ENCODE results near the gene MORF4L2. TPM values are rescaled to one million over a fixed set of nuclear protein-coding genes. Genes with fewer than 3 reads are reported as not detected.

Gene MORF4L2
- total RNA-seq, 1 donor from 2014 or later, result 514 TPM

DNA sequence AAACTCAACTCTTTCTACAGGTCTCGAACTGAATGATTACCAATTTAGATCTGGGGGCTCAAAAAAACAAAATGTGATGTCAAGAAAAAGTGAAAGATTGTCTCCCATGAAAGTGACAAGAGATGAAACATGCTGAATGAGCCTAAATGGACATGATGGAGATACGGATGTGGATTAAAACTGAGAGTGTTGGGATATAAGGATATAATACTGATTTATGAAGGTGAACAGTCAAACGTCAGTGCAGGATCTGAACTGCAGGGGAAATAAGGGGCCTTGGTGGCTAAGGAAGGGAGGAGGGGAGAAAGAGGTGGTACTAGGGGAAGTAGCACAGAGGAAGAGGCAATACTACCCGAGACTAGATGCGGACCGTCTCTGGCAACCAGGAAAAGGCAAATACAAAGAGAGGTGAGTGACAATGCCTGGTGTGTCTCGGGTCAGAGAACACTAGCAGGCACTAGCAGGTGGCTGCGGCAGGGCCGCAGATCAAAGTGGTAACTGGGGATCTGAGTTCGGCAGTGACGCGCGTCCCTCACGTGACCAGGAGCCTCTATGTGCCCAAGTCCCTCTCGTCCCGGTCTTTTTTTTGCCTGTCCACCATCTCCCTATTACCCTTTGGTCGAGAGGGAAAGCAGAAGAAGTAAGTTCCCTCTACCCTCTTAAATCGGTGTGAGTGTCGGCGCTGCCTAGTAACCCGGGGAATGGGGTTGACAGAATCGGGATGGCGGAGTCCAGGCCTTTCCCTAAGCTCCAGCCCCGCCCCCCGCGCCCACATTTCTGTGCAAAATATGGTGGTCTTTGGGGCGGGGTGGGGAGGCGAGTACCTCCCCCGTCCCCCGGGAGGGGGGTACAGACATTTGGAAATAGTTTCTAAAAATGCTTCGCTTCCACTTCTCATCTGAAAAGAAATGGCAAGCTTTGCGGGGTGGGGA lies 57.8 kb downstream of the MORF4L2 start, which contains the start of gene TCEAL1:
TCEAL1 (plus strand) TSS at position 590 of the 932 bp plus-strand sequence. CDS start 942 bp downstream, outside the sequence.
- Histone ChIP-seq H3K9ac (ENCODE audit: low read length) (peak within 1 kb of the TSS; percentile 92), H3K79me2 (ENCODE audit: insufficient read depth, low read length) (peaks cover 14% of the 10 kb centered on the region), H3K36me3 (ENCODE audit: insufficient read depth, low read length) (no peaks in the 10 kb centered on the region), H3K4me2 (ENCODE audit: low read length) (peak within 1 kb of the TSS; percentile 98), H3K9me3 (ENCODE audit: insufficient read depth, low read depth, low read length) (no peaks in the 10 kb centered on the region), H3K4me3 (ENCODE audit: insufficient read depth, low read depth, low read length) (peak within 1 kb of the TSS; percentile 74), H3K27me3 (ENCODE audit: insufficient read depth, low read length) (no peaks in the 10 kb centered on the region), H4K20me1 (ENCODE audit: insufficient read depth, low read length) (no peaks in the 10 kb centered on the region), H3K4me1 (ENCODE audit: insufficient read depth, low read length) (peaks cover 3% of the 10 kb centered on the region), H2AFZ (ENCODE audit: low read depth, low read length) (peak within 1 kb of the TSS; percentile 84), H3K27ac (ENCODE audit: low read depth, low read length) (peak within 1 kb of the TSS; percentile 85)
- Mint-ChIP-seq H3K36me3 (ENCODE audit: low read depth, unreplicated experiment) (no peaks in the 10 kb centered on the region), H3K27me3 (ENCODE audit: low read depth, unreplicated experiment) (no peaks in the 10 kb centered on the region), H3K4me1 (ENCODE audit: low read depth, unreplicated experiment) (peaks cover 6% of the 10 kb centered on the region), H3K4me3 (ENCODE audit: unreplicated experiment) (peak within 1 kb of the TSS; percentile 90), H3K27ac (ENCODE audit: unreplicated experiment) (peak within 1 kb of the TSS; percentile 75), H3K9me3 (ENCODE audit: unreplicated experiment) (no peaks in the 10 kb centered on the region)
- peak; percentile 38 for DNase-seq (ENCODE audit: low read depth)
- peak; percentile 29 for FAIRE-seq
- TF ChIP-seq EZH2 (IDR thresholded peaks at IDR 0.05; ENCODE audit: insufficient read depth, low read length) (no peak), CTCF (IDR thresholded peaks at IDR 0.05; ENCODE audit: insufficient read depth, low read depth, low read length) (no peak)

DNA sequence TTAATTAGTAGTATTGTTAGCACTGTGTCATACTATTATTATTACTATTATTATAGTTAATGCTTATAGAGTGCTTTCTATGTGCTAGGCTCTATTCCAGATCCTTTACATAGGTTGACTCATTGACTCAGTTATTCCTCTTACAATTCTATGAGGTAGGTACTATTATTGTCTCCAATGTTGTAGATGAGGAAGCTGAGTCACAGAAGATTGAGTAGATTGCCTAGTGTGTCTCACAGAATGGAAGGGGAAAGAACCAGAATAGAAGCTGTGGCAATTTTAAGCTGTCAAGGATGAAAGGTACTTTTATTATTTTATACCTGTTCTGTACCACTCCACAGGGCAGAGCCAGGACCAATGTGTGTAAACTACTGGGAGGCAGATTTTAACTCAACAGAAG lies 59.6 kb downstream of the MORF4L2 start:
- peaks cover 3% of the 10 kb centered on the region for H3K4me1 ChIP-seq (ENCODE audit: insufficient read depth, low read length)
- H3K27me3 ChIP-seq (ENCODE audit: insufficient read depth, low read length), result no peaks in the 10 kb centered on the region
- Mint-ChIP-seq H3K27me3 (ENCODE audit: low read depth, unreplicated experiment) (no peaks in the 10 kb centered on the region), H3K9me3 (ENCODE audit: unreplicated experiment) (no peaks in the 10 kb centered on the region), H3K4me3 (ENCODE audit: unreplicated experiment) (no peak overlapping the region), H3K36me3 (ENCODE audit: low read depth, unreplicated experiment) (no peaks in the 10 kb centered on the region), H3K4me1 (ENCODE audit: low read depth, unreplicated experiment) (peaks cover 6% of the 10 kb centered on the region), H3K27ac (ENCODE audit: unreplicated experiment) (no peak overlapping the region)
- H3K79me2 ChIP-seq (ENCODE audit: insufficient read depth, low read length), result peaks cover 14% of the 10 kb centered on the region
- TF ChIP-seq EZH2 (IDR thresholded peaks at IDR 0.05; ENCODE audit: insufficient read depth, low read length) (no peak), CTCF (IDR thresholded peaks at IDR 0.05; ENCODE audit: insufficient read depth, low read depth, low read length) (no peak)
- no peaks in the 10 kb centered on the region for H3K9me3 ChIP-seq (ENCODE audit: insufficient read depth, low read depth, low read length)
- no peaks in the 10 kb centered on the region for H3K36me3 ChIP-seq (ENCODE audit: insufficient read depth, low read length)
- no peak overlapping the region for H3K4me2 ChIP-seq (ENCODE audit: low read length)
- H3K27ac ChIP-seq (ENCODE audit: low read depth, low read length), result peak overlapping the region; percentile 42
- no peak overlapping the region for H3K9ac ChIP-seq (ENCODE audit: low read length)
- FAIRE-seq (no peak), DNase-seq (ENCODE audit: low read depth) (peak; percentile 20)
- H2AFZ ChIP-seq (ENCODE audit: low read depth, low read length), result no peak overlapping the region
- H3K4me3 ChIP-seq (ENCODE audit: insufficient read depth, low read depth, low read length), result no peak overlapping the region
- H4K20me1 ChIP-seq (ENCODE audit: insufficient read depth, low read length), result no peaks in the 10 kb centered on the region

Other genes starting within 250 kb of the MORF4L2 start
- gene RAB40A, start 167.2 kb downstream of the MORF4L2 start, total RNA-seq, result 0.07 TPM in 1 of 2 replicates, not detected in the other
- gene TCEAL4, start 101.2 kb downstream of the MORF4L2 start, total RNA-seq, result 49.9 and 51.3 TPM in 2 replicates
- 13.5 and 15.2 TPM in 2 replicates for gene TCEAL3, start 78.7 kb downstream of the MORF4L2 start, total RNA-seq
- gene TCEAL1, start 57.7 kb downstream of the MORF4L2 start, total RNA-seq, result 9.6 and 12.3 TPM in 2 replicates
- 0.43 TPM in 1 of 2 replicates, not detected in the other for gene TMEM31, start 24.2 kb upstream of the MORF4L2 start, total RNA-seq
- 5.2 and 10.2 TPM in 2 replicates for gene PLP1, start 90.1 kb upstream of the MORF4L2 start, total RNA-seq
- gene RAB9B, start 145.6 kb upstream of the MORF4L2 start, total RNA-seq, result 1.7 and 2.2 TPM in 2 replicates

Measured in astrocyte (in vitro differentiated cells and primary cell).